ENCODE measurements around the gene SLC2A10. TPM values are rescaled to one million over a fixed set of nuclear protein-coding genes. Genes with fewer than 3 reads are reported as not detected.
A peak's percentile ranks its signal among the peaks of the same experiment; 100 is the strongest.

SLC2A10 gene
- total RNA-seq, 2 experiments from 2014 or later = not detected

DNA sequence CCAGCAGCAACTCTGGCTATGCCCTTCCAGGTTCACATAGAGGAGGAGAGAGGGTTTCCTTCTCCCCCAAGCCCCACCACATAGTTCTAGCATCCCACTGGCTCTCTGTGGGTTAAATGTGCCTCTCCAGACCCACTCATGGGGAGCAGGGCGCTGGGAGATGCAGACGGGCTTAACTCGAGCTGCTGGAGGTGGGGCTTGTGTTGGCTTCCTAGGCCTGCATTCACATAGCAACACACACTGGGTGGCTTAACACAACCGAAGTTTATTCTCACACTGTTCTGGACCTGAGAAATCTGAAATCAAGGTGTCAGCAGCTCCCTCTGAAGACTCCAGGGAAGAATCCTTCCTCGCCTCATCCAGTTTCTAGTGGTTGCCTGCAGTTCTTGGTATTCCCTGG, 33.6 kb downstream of the SLC2A10 start:
- ATAC-seq (ENCODE audit: low read depth) (no peak), DNase-seq (no peak)
- Mint-ChIP-seq H3K36me3 (no peaks in the 10 kb centered on the region), H3K4me3 (no peak overlapping the region), H3K4me1 (peaks cover 3% of the 10 kb centered on the region), H3K9me3 (no peaks in the 10 kb centered on the region), H3K27me3 (peaks cover 46% of the 10 kb centered on the region), H3K27ac (no peak overlapping the region)
- POLR2A ChIA-PET = no interaction called here

DNA sequence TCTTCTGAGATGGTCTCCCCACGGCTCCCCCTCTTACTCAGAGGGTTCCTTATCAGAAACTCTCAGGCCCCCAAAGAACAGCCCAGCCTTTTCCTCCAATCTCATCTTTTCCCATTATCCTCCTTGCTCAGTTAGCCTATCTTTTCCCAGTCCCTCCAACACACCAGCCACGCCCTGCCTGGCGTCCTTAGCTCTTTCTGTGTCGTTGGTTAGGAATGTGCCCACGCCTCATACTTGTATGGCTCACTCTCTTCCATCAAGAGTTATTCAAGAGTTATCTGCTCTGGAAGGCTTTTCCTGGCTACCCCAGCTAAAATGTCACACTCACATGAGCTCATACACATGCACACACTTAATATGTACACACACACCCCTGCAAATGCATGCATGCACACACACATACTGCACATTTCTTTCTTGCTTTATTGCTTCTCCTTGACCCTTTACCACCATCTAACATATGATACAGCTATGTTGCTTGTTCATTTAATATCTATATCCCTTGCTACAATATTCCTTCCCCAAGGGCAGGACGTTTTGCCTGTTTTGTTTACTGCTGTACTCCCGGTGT, 37.6 kb downstream of the SLC2A10 start:
- POLR2A ChIA-PET = no interaction called here
- Mint-ChIP-seq H3K4me3 (no peak overlapping the region), H3K9me3 (no peaks in the 10 kb centered on the region), H3K27me3 (peaks cover 42% of the 10 kb centered on the region), H3K4me1 (no peaks in the 10 kb centered on the region), H3K27ac (no peak overlapping the region), H3K36me3 (no peaks in the 10 kb centered on the region)
- no peak for DNase-seq
- no peak for ATAC-seq (ENCODE audit: low read depth)

DNA sequence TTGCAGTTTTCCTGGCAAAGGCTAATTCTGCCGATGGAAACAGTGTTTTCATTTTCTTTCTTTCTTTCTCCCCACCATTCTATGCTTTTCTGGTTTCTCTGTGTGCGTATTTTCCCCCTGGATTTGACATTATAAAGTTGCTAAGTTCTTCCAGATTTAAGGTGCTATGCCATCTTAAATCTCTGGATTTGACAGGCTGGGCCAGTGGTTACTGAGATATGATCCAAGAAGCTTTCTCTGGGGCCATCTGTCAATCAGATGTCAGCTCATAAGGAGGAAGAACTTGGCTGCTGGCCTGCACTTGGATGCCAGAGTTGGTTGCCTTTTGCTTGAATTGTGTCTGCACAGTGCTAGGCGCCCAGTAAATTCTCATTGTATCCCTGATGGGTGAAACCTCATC, 39.7 kb downstream of the SLC2A10 start:
- POLR2A ChIA-PET = no interaction called here
- Mint-ChIP-seq H3K27me3 (peaks cover 32% of the 10 kb centered on the region), H3K27ac (no peak overlapping the region), H3K4me3 (no peak overlapping the region), H3K4me1 (peaks cover 2% of the 10 kb centered on the region), H3K9me3 (no peaks in the 10 kb centered on the region), H3K36me3 (no peaks in the 10 kb centered on the region)
- no peak for ATAC-seq (ENCODE audit: low read depth)
- no peak for DNase-seq

DNA sequence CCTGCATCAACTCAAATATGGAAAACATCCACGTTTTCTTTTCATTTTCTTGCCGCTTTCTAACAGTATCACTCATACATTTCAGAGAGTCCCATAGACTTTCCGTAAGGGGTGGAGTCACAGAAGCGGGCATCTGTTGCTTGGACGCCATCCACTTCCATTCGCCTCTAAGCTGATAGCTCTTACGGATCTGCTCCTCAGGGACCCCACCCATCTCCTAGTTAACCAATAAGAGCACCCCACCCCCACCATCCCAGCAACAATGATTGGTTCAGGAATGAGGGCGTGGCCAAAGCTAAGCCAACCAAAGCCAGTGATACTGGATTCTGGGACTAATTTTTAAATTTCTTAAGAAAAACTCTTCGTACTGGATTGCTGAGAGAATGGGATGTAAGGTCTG, 42.4 kb downstream of the SLC2A10 start:
- POLR2A ChIA-PET = no interaction called here
- Mint-ChIP-seq H3K36me3 (no peaks in the 10 kb centered on the region), H3K4me3 (no peak overlapping the region), H3K27ac (no peak overlapping the region), H3K4me1 (peaks cover 2% of the 10 kb centered on the region), H3K27me3 (peaks cover 18% of the 10 kb centered on the region), H3K9me3 (no peaks in the 10 kb centered on the region)
- ATAC-seq (ENCODE audit: low read depth) (no peak), DNase-seq (no peak)

DNA sequence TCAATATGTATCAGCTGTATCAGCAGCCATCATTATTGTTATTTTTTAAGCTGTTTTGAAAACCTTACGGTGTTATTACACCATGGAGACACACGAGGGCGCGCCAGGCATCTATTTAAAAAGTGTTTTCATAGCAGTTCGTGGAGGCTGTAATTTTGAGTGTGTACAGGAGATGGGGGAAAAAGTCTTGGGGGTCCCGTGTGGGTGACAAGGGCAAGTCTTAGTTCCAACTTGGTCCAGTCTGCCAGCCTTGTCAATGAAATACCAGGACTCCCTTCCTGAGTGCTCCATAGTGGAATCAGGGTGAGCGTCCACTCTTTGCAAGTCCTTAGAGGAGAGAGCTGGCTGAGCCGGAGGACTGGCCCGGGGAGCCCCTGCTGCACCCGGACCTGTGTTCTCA, 43.3 kb downstream of the SLC2A10 start:
- H3K27ac Mint-ChIP-seq = no peak overlapping the region
- H3K36me3 Mint-ChIP-seq = no peaks in the 10 kb centered on the region
- ATAC-seq (ENCODE audit: low read depth) (no peak), DNase-seq (peak; percentile 63)
- H3K9me3 Mint-ChIP-seq = no peaks in the 10 kb centered on the region
- H3K27me3 Mint-ChIP-seq = peaks cover 12% of the 10 kb centered on the region
- H3K4me1 Mint-ChIP-seq = peaks cover 2% of the 10 kb centered on the region
- POLR2A ChIA-PET = no interaction called here
- no peak overlapping the region for H3K4me3 Mint-ChIP-seq

DNA sequence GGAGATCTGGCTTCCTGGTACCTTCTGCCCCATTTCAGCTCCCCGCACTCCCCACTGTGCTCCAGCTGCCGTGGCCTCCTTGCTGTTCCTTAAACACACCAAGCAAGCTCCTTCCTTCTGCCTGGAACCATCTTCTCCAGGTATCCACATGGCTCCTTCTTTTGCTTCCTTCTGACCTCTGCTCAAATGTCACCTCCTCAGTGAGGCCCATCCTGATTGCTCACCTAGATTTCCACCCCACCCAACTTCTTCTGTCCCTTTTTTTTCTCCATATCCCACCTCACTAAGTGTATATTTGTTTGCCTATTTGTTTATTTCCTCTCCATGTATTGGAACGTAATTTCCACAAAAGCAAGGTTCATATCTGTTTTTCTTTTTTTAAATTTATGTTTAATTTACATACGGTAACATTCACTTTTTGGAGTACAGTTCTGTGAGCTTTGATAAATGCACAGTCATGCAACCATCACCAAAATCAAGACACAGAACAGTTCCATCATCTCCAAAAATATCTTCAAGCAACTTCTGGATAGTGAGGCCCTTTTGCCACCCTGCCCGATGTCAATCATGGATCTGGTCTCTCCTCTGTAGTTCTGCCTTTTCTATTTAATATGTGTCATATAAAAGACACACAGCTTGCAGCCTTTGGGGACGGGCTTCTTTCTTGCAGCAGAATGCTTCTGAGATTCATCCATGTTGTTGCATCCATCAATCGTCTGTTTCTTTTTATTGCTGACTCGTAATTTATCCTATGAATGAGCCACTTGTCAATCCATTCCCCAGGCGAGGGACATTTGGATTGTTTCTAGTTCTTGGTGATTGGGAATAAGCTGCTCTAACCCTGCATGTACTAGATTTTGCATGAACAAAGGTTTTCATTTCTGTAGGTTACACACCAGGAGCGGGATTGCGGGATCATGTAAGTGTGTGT, 46.3 kb downstream of the SLC2A10 start:
- Mint-ChIP-seq H3K36me3 (no peaks in the 10 kb centered on the region), H3K27me3 (peaks cover 3% of the 10 kb centered on the region), H3K4me1 (peaks cover 2% of the 10 kb centered on the region), H3K27ac (no peak overlapping the region), H3K4me3 (no peak overlapping the region), H3K9me3 (no peaks in the 10 kb centered on the region)
- POLR2A ChIA-PET = interaction anchor here (0.6 kb wide), 1 partner anchor 223 kb away, joined by 3 read pairs; no protein-coding TSS in a partner anchor
- DNase-seq (no peak), ATAC-seq (ENCODE audit: low read depth) (no peak)

DNA sequence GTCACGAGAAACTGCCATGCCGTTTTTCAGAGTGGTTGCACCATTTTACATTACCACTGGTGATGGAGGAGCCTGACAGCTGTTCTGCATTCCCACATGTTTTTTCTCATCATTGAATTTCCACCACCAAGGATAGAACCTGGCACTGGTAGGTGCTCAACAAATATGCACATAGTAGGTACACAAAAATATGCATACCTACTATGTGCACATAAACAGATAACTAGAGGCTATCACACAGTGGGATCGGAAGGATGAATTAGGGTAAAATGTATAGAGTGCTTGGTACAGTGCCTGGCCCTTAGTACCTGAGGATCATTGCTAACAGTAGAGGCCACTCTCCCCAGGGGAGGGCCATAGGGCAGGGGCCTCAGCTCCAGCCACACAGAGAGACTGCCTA, 47.0 kb downstream of the SLC2A10 start:
- Mint-ChIP-seq H3K4me1 (peaks cover 2% of the 10 kb centered on the region), H3K9me3 (no peaks in the 10 kb centered on the region), H3K4me3 (no peak overlapping the region), H3K36me3 (no peaks in the 10 kb centered on the region), H3K27ac (no peak overlapping the region), H3K27me3 (peaks cover 3% of the 10 kb centered on the region)
- DNase-seq (no peak), ATAC-seq (ENCODE audit: low read depth) (no peak)
- POLR2A ChIA-PET = no interaction called here

DNA sequence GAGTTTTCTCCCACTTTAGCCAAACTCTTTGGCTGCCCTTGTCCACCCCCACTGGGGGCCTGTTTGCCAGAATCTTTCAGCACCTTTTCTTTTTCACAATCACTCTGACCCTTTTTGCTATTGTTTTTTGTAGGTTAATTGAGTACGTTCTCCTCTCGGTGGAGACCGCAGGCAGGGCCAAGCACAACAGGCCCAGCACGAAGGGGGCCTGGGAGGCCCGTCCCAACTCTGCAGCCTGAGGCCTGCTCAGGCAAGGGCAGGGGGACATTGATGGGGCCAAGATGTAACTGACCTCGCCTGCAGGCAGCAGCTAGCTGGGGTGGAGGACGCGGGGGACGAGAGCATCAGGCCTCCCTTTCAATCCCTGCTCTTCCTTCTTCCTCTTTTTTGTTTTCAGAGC, 47.7 kb downstream of the SLC2A10 start:
- no peaks in the 10 kb centered on the region for H3K36me3 Mint-ChIP-seq
- peaks cover 3% of the 10 kb centered on the region for H3K27me3 Mint-ChIP-seq
- DNase-seq = no peak
- H3K4me1 Mint-ChIP-seq = peaks cover 2% of the 10 kb centered on the region
- H3K4me3 Mint-ChIP-seq = no peak overlapping the region
- H3K9me3 Mint-ChIP-seq = no peaks in the 10 kb centered on the region
- POLR2A ChIA-PET = no interaction called here
- no peak overlapping the region for H3K27ac Mint-ChIP-seq
- no peak for ATAC-seq (ENCODE audit: low read depth)

DNA sequence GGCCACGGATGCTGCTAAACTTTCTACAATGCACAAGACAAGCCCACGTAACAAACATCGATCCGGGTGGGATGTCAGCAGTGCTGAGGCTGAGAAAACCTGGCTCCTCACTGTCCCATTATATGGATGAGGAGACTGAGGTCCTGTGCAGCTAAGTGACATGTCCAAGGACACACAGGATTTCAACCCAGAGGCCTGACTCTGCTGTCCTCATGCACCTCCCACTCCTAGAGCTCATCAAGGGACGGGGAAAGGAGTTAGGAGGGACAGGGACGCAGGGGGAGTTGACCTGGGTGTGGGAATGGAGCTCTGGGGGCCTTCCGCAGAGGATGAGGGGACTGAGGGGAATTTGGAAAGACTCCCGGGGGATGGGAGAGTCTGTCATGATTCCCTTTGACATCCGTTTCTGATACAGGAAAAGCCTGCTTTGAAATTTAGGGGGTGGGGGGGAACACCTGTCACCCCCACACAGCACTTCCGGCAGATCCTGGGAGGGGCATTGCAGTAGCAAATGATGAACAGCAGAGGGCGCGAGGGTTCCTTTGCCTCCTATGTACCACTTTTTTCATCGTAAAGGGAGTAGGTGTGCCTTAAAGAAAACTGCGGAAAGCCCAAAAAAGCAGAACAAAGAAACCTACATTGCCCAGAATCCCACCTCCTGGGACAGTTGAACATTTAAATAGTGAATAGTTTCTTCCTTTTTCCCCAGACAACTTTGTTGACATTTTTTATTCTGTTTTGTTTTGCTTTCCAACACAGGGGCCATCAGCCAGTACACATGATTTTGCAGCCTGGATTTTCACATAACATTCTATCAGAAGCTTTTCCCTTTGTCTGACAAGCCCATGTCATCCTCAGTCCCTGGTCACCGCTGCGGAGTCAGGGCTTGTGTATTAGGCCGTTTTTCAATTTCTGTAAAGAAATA, 48.6 kb downstream of the SLC2A10 start:
- POLR2A ChIA-PET = no interaction called here
- Mint-ChIP-seq H3K4me1 (peaks cover 2% of the 10 kb centered on the region), H3K36me3 (no peaks in the 10 kb centered on the region)

DNA sequence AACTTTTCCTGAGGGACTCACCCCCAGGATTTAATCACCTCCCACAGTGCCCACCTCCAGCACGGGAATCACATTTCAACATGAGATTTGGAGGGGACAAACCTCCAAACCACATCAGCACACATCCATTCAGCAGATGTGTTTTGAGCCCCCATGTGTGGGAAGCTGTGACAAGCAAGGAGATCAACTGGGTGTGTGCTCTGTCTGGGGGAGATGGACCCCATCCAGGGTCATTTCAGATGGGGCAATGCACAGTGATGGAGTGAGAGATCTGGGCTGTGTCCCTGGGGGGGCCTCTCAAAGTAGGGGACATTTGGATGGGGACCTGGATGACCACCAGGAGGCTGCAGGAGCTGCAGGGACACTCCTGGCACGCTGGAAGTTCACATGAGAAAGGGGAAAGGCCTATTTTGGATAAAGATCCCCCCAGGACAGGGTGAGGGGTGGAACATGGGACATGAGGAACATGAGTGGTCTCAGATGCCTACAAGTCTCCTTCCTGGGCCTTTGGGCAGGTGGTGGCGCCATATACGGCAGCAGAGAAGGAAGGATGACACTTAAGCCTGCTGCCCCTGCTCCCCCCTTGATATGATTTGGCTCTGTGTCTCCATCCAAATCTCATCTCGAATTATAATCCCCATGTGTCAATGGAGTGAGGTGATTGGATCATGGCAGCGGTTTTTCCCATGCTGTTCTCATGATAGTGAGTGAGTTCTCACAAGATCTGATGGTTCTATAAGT, 49.6 kb downstream of the SLC2A10 start:
- Mint-ChIP-seq H3K36me3 (no peaks in the 10 kb centered on the region), H3K9me3 (no peaks in the 10 kb centered on the region), H3K27me3 (peaks cover 2% of the 10 kb centered on the region), H3K4me3 (no peak overlapping the region), H3K4me1 (peaks cover 5% of the 10 kb centered on the region), H3K27ac (no peak overlapping the region)
- no peak for DNase-seq
- ATAC-seq (ENCODE audit: low read depth) = no peak
- POLR2A ChIA-PET = no interaction called here

More for the DNA sequence above, 48.6 kb downstream of the SLC2A10 start:
- peak; percentile 60 for ATAC-seq (ENCODE audit: low read depth)
- DNase-seq = peak; percentile 57
- Mint-ChIP-seq H3K4me3 (no peak overlapping the region), H3K27me3 (no peaks in the 10 kb centered on the region), H3K9me3 (no peaks in the 10 kb centered on the region), H3K27ac (no peak overlapping the region)

DNA sequence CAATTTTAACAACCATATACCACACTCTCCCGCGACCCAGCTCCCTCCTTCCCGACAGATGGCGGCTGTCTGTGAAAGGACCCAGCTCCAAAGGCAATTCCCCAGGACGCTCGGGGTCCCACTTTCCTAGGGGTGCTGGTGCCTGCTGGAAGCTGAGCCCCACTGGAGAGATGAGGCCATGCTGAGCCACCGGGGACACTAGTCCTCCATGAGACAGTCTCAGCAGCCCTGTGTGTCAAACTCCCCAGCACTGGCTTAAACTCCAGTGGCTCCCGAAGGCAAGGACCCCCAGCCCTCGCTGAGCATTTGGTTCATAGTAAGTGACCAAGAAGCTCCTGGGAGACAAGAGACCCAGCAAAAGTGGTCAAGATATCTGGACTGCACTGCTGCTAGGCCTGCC, 52.1 kb downstream of the SLC2A10 start:
- Mint-ChIP-seq H3K4me3 (no peak overlapping the region), H3K9me3 (no peaks in the 10 kb centered on the region), H3K27ac (no peak overlapping the region), H3K36me3 (no peaks in the 10 kb centered on the region), H3K27me3 (peaks cover 4% of the 10 kb centered on the region), H3K4me1 (peaks cover 5% of the 10 kb centered on the region)
- no peak for ATAC-seq (ENCODE audit: low read depth)
- DNase-seq = no peak
- POLR2A ChIA-PET = no interaction called here

DNA sequence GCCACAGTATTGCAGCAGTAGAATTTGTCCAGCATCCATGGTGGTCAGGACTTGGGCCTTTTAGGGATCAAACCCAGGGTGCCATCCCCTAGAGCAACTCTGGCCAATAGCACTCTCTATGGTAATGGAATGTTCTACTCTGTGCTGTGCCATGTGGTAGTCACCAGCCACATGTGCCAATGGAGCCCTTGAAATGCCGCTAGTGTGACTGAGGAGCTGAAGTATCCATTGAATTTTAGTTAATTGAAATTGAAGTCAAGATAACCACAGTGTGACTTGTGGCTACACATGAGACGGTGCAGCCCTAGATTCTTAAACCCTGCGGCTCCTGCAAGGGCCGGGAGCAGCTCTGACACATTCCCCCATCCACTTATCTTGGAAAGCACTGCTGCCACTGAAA, 54.6 kb downstream of the SLC2A10 start:
- Mint-ChIP-seq H3K36me3 (no peaks in the 10 kb centered on the region), H3K27ac (no peak overlapping the region), H3K4me1 (peaks cover 5% of the 10 kb centered on the region), H3K27me3 (peaks cover 4% of the 10 kb centered on the region), H3K4me3 (no peak overlapping the region), H3K9me3 (no peaks in the 10 kb centered on the region)
- no peak for DNase-seq
- ATAC-seq (ENCODE audit: low read depth) = no peak
- POLR2A ChIA-PET = no interaction called here

DNA sequence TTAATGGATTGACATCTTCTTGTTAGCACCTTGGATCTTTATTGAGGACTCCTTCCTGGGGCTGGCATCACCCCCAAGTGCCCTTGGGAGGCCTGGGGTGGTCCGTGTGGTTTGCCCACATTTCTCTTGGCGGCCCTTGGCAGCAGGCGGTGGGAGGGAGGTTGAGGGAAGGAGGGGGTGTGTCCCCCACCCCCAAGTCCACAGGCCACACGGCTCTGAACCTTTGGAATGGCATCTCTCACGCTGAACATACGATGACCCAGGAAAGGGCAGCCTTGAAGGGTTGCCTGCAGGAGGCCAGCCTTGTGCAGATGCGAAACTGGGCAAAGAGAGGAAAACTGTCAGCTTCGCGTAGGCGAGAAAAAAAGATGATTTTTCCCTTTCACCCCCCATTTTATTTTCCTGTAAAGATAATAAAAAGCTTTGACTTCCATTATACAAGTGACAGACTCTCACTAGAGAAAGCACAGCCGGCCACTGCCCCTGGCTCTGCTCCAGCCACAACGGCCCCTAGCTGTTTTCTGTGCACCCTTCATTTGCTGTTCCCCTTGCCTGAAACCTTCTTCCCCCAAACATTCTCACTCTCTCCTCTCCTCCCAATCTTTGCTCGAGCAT, 56.2 kb downstream of the SLC2A10 start:
- POLR2A ChIA-PET = no interaction called here
- ATAC-seq (ENCODE audit: low read depth) = no peak
- Mint-ChIP-seq H3K4me1 (peaks cover 5% of the 10 kb centered on the region), H3K36me3 (no peaks in the 10 kb centered on the region), H3K27ac (no peak overlapping the region), H3K9me3 (no peaks in the 10 kb centered on the region), H3K4me3 (no peak overlapping the region), H3K27me3 (peaks cover 4% of the 10 kb centered on the region)
- no peak for DNase-seq

Measured in activated naive CD8-positive, alpha-beta T cell treated with anti-CD3 and anti-CD28 coated beads, Interleukin-2, amount 10 ng/mL, durations not matched to agents 7 days and 5 days (primary cell).